ENCODE results near the gene CKMT2. TPM values are rescaled to one million over a fixed set of nuclear protein-coding genes. Genes with fewer than 3 reads are reported as not detected.
"Not testable (repeated sequence)": the region's sequence is repeated elsewhere in the genome, so short reads cannot be mapped to it uniquely, and the experiment has no call there.

CKMT2 gene
- total RNA-seq, 1 donor from 2014 or later: 2,067 TPM

DNA sequence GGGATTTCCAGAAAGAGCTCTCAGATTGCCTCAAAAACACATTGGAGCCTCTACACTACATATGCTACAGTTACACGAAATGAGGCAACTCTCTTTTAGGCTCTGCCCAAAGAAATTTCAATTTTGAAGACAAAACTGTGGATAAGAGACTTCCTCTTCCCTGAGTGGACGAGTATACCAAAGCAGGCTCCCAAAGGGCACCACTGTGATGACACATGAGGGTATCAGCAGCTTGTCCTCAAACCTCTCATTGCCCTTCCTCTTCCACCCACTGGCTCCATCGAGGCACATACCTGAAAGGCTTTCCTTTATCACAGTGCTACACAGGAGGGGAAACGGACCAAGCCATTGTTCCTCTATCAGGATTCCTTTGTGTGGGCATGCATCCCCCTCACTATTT lies 11.3 kb downstream of the CKMT2 start:
- DNase-seq: no peak
- intact Hi-C loops (cut with micrococcal nuclease): no loop called here
- ATAC-seq: no peak

DNA sequence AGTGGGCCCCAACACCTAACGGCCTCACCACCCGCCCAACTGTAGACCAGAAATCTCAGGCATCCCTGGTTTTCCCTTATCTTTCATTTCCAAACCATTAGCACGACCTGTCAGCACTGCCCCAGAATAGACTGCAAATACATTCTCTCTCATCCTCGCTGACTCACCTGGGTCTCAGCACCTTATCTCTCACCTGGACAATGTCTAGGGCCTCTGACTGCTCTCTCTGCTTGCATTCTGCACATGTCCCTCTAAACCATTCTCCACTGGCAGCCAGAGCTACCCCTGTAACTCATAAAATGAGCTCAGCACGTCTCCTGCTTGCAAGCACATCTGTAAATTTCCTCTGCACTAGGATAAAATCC lies 12.7 kb downstream of the CKMT2 start:
- no peak for ATAC-seq

DNA sequence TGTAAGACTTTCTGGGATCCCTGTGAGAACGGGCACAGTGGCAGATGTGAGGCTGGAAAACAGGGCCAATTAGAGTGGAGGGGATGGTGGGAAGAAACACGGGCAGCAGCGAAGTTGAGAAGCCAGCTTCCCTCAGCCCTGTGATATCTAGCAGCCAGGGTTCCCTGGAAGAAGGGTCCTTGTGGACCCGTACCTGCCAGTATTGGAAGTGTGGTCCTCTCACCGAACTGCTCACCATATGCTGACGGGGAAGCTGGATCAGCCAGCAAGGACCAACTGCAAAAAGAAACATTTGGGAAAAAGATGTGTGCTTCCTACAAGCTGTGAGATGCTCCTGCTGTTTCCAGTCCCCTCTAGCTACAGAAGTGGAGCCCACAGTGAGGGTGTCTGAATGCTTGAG lies 13.6 kb downstream of the CKMT2 start:
- intact Hi-C loops (cut with micrococcal nuclease): no loop called here
- DNase-seq (no peak), ATAC-seq (no peak)

More for the DNA sequence above, 12.7 kb downstream of the CKMT2 start:
- intact Hi-C loops (cut with micrococcal nuclease): no loop called here
- DNase-seq: no peak

DNA sequence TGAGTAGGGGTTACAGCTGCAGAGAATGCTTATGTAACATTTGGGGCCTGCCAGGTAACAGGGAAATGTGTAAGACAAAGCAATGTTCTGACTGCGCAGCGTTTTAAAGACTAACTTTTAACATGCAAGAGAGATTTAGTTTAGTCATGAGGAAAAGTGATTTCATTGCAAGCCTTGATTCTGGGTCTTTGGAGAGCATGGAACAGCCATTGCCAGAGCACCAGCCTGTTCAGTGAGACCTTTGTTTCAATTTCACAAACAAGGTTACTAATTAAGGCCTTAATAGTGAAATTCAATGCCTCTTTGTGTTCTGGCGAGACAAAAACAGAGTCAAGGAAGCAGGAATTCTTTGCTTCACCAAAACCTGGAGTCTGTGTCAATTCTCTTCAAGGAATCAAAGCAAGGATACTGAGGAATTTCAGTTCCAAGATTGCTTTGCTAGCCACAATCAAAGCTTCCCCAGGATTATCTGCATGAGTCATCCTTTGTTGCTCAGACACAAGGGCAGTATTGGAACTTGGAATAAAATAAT lies 14.4 kb downstream of the CKMT2 start:
- no peak for DNase-seq
- intact Hi-C loops (cut with micrococcal nuclease): no loop called here
- no peak for ATAC-seq

DNA sequence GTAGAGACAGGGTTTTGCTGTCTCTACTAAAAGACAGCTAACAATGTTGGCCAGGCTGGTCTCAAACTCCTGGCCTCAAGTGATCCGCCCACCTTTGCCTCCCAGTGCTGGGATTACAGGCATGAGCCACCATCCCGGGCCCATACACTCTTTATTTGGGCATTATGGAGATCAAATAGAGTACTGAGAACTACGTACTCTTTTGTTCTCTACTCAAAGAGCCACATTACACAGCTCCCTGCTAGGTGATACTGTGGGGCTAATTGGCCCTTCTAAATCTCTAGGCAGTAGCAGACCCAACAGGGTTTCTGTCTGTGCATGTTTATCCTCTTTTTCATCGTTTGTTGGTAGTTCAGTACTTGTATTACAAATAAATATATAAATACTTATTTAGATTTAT lies 16.1 kb downstream of the CKMT2 start:
- intact Hi-C loops (cut with micrococcal nuclease): no loop called here
- ATAC-seq: no peak

DNA sequence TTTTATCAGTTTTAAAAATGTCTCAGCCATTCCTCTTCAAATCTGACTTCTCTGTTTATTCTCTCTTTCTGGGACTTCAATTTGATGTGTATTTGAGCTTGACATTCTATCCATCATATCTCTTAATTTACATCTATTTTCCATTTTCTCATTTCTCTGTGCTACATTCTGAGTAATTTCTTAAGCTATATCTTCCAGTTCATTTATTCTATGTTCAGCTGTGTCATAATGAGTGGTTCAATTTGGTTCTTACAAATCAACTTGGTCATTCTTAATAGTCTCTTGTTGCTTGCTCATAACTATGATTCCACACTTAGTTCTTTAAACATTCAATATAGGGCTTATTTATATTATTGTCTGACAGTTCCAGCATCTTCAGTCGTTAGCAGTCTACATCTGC lies 16.9 kb downstream of the CKMT2 start:
- ATAC-seq: no peak
- intact Hi-C loops (cut with micrococcal nuclease): no loop called here
- no peak for DNase-seq

More for the DNA sequence above, 16.1 kb downstream of the CKMT2 start:
- no peak for DNase-seq

DNA sequence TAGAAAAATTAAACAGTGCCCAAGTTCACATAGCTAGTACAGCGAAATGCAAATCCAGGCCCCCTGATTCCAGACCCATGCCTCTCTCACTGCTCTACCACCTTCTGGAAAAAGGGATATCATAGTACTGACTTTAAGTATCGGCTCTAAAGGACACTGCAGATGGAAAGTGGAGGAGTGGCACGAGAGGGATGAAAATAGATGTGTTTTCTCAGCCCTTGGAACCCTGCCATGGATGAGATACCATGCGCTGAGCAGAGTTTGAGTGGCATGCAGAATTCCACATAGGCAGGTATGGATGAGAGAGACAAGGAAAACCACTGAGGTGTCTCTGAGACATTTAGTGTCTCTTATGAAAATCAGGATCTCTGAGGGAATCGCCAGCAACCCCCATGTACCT lies 18.8 kb downstream of the CKMT2 start:
- no peak for DNase-seq
- peak; percentile 75 for ATAC-seq
- intact Hi-C loops (cut with micrococcal nuclease): no loop called here

DNA sequence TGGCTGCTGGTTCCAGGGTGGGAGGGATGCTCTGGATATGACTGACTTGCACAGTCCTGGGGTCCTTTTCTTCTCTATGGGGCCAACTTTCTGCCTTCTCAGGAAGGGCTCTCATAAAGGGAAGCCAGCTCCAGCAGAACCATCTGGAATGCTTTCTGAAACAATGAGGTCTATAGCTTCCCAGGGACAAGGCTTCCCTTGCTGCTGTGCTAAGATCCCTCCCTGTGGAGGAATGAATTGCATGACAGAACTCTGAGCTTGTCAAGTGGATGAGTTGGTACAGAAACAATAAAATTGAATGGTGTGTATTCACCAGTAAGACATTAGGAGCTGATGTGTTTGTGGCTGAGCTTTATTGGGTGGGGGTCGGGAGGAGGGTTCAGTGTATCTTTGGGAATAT lies 19.8 kb downstream of the CKMT2 start:
- intact Hi-C loops (cut with micrococcal nuclease): no loop called here
- ATAC-seq: no peak

DNA sequence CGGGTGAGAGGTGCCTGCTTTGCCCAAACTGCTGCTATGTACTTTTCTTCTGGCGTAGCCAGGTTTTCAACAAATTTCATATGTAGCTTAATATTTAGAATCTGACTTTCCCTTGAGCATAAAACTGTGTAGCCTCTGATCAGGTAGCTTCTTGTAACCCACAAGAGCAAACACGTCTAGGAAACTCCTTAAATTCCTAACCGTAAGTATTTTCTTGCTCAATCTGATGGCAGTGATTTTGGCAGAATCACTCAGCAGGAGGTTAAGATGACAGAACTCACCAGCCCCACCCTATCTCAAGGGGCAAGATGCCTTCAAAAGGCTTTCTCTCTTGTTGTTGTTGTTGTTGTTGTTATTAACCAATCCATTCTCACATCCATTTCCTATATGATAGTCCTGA lies 20.8 kb downstream of the CKMT2 start:
- intact Hi-C loops (cut with micrococcal nuclease): no loop called here
- ATAC-seq: no peak
- no peak for DNase-seq

More for the DNA sequence above, 19.8 kb downstream of the CKMT2 start:
- DNase-seq: no peak

DNA sequence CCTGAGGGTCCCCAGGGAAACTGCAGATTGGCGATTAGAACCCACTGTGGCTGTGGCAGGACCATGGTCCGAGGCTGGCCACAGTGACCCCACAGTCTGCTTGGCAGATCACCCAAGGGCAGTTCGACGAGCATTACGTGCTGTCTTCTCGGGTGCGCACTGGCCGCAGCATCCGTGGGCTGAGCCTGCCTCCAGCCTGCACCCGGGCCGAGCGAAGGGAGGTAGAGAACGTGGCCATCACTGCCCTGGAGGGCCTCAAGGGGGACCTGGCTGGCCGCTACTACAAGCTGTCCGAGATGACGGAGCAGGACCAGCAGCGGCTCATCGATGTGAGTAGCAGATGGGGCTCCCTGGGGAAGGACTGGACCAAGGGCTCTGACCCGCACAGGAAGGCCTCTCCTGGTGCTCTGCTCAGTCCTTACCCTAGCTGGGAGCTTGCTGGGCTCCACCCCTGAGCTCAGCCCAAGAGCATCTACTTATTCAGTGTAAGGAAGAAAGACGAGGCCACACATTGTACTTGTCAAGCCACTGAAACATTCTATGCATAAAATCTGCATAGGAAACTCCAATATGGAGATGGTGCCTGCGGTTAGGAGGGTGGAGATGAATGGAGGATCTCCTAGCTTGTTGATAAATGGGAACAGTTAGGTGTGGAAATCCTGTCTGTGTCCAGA lies 21.9 kb downstream of the CKMT2 start:
- DNase-seq (no peak), ATAC-seq (no peak)
- intact Hi-C loops (cut with micrococcal nuclease): no loop called here

DNA sequence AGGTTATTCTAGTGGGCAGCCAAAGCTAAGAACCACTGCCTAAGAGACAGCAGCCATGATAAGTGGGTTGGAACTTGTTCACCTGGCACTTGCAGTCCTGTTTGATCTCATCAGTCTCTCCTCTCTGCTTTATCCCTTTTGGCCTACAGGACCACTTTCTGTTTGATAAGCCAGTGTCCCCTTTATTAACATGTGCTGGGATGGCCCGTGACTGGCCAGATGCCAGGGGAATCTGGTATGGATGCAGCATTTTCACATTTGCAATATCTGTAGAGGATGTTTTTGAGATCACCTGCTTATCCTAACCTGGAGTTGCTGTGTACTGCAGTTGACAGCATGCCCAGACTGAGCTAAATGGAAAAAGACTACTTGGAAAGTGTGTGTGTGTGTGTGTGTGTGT lies 23.6 kb downstream of the CKMT2 start:
- no peak for DNase-seq
- no peak for ATAC-seq
- intact Hi-C loops (cut with micrococcal nuclease): no loop called here

DNA sequence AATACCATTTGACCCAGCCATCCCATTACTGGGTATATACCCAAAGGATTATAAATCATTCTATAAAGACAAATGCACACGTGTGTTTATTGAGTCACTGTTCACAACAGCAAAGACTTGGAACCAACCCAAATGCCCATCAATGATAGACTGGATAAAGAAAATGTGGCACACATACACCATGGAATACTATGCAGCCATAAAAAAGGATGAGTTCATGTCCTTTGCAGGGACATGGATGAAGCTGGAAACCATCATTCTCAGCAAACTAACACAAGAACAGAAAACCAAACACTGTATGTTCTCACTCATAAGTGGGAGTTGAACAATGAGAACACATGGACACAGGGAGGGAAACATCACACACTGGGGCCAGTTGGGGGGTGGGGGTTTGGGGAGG lies 29.7 kb downstream of the CKMT2 start:
- DNase-seq; intact Hi-C loops (cut with micrococcal nuclease); ATAC-seq: not testable (repeated sequence)

DNA sequence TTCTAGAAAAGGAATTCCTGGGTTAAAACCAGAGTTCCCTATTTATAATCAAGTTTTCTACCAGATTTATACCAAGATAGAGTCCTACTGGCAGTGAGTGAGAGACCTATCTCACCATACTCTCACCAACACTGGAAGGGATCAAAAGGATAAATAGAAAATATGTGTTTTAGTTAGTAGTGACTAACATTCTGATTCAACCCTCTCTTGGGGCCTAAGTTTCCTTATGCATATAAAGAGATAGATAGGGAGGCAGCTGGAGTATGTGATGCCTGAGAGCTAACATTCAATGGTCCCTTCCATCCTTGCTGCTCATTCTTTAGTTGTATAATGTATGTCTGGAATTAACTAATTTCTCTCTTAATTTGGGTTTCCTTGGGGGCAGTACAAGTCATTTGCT lies 32.0 kb downstream of the CKMT2 start:
- ATAC-seq (no peak), DNase-seq (no peak)
- intact Hi-C loops (cut with micrococcal nuclease): no loop called here

DNA sequence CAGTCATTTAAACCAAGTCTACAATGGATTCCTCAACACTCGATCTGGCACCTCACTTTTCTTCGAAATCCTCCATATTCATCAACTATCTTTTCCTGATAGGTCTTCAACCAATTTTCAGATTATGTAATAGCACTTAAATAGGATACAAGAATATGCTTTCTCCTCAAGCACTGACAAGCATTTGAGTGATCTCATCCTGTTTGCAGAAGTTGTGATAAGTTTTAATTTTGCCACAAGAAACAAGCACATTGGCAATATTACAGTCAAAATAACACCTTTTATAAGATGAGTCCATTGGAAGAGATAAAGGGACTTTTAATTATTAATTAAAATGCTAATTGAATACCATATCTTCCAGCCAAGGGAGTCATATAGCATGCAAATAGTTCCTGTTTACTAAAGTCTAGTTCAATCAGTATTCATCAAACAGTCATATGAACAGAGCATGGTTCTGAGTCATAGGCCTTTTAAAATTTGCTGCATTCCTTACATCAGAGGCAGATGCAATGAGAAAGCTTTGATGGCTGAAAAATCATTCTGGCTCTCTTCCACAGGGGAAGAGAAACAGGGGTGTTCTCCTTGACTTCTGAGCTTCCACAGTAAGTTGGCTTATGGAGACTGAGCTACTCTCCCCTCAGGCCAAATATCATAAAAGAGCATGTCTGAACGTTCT lies 35.5 kb downstream of the CKMT2 start:
- ATAC-seq (no peak), DNase-seq (no peak)
- intact Hi-C loops (cut with micrococcal nuclease): no loop called here

DNA sequence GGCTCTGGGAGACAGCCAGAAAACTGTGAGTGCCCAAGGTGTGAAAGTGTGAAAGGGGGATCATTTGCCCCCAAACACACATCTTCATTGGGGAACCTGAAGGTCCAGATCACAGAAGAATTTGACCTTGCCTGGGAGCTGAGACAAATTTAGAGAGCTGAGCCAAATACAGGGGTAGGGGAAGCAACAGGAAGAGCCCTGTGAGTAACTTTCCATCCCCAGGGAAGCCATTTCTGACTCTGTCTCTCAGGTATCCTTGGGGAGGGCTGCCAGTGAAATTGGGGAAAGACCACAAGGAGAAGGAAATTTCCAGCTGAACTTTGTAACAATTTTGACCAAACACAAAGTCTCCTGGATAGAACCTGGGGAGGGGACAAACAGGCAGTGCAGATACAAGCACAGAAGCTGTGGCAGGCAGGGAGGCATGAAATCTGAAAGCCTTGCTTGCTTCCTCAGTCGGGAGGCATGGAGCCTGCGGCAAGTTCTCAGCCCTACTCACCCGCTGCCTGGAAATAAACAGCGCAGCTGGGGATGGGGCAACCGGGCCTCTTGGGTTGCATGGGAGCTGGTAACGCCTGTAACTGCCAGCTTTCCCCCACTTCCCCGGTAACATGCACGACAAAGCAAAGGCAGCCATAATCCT lies 36.8 kb downstream of the CKMT2 start:
- DNase-seq: no peak
- ATAC-seq: peak; percentile 29
- intact Hi-C loops (cut with micrococcal nuclease): no loop called here

DNA sequence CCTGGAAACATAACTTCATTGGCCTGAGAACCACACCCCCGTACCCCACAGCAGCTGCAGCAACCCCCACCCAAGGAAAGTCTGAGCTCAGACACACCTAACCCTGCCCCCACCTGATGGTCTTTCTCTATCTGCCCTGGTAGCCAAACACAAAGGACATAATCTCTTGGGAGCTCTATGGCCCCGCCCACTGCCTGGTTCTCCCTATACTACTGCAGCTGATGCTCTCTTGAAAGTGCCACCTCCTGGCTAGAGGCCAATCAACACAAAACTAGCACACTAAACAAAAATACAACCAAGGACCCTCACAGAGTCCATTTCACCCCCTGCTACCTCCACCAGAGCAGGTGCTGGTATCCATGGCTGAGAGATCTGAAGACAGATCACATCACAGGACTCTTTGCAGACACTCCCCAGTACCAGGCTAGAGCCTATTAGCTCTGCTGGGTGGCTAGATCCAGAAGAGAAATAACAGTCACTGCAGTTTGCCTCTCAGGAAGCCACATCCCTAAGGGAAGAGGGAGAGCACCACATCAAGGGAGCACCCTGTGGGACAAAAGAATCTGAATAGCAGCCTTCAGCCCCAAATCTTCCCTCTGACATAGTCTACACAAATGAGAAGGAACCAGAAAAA lies 37.4 kb downstream of the CKMT2 start:
- peak; percentile 31 for ATAC-seq
- DNase-seq; intact Hi-C loops (cut with micrococcal nuclease): not testable (repeated sequence)

DNA sequence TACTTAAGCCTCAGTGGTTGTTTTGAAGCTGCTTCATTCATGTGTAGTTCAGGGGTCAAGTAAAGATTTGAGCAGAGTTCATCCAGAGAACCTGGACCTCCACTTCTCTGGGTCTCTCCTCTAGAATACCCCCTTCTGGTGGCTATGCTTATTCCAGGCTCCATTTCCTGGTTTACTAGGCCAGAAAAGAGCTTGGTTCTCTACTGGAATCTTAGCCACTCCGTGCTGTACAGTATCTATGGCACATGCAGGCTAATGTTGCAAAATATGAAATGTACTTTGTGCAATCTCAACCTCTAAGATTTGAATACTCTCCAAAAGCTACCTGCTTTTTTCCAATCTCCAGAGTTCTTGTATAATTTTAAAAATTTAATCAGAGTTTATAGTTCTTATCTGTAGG lies 50.9 kb downstream of the CKMT2 start:
- ATAC-seq (no peak), DNase-seq (no peak)
- intact Hi-C loops (cut with micrococcal nuclease): no loop called here

DNA sequence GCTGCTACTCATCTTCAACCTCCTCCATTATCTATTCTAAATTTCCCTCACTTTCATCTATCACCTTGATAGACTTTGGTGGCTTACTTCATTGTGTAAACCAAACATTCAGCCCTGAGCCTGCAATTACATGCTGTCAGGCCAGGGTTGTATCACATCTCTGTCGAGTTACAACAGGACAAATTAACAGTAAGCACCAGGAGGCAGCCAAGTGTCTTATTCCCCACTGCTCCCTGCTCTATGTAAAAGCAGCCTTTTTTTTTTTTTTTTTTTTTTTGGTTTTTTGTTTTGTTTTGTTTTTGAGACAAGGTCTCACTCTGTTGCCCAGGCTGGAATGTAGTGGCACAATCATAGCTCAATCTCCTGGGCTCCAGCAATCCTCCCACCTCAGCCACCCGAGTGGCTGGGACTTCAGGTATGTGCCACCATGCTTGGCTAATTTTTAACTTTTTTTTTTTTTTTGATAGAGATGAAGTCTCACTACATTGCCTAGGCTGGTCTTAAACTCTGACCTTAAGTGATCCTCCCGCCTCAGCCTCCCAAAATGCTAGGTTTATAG lies 53.0 kb downstream of the CKMT2 start:
- DNase-seq (no peak), ATAC-seq (no peak)
- intact Hi-C loops (cut with micrococcal nuclease): no loop called here

DNA sequence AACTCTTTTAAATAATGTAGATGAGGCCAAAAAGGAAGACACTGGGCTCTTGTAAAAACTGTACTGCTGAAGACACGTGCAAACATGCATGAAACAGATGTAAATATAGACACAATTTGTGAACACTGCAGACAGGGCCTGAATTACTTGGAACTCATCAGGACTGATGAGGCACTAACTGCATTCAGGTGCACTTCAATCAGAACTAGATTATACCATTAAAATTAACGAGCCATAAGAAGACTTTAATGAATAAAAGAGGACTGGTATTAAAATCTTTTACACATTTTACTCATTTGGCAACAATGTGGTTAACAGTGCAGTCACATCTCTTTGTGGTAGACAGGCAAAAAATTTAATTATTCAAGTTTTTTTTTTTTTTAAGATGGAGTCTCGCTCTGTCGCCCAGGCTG lies 54.9 kb downstream of the CKMT2 start:
- DNase-seq: no peak
- intact Hi-C loops (cut with micrococcal nuclease): no loop called here
- no peak for ATAC-seq

DNA sequence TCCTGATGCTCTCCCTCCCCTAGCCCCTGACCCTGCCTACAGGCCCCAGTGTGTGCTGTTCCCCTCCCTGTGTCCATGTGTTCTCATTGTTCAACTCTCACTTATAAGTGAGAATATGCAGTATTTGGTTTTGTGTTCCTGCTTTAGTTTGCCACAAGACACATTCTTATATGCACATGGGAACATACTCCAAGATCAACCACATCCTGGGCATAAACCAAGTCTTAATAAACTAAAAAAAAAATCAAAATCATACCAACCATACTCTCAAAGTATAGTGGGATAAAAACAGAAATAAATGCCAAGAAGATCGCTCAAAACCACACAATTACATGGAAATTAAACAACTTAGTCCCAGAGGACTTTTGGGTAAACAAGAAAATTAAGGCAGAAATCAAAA lies 57.0 kb downstream of the CKMT2 start:
- DNase-seq (no peak), ATAC-seq (no peak)
- intact Hi-C loops (cut with micrococcal nuclease): loop anchor here (10.0 kb wide), 1 partner anchor 605 kb away; no protein-coding TSS in a partner anchor

All from left ventricle myocardium superior (tissue), 1 donor.